GM23338 (cell line): ENCODE results near the gene DIP2C. TPM values are rescaled to one million over a fixed set of nuclear protein-coding genes. Genes with fewer than 3 reads are reported as not detected.

ENCODE experiments used
- ATAC-seq: fragments of 200-7000 bp; cut with Tn5 transposase; 3 replicates; pipeline ENCODE4 v1.9.1; 2020
- DNase-seq: peaks from one replicate; pipeline ENCODE4 v3.0.0-alpha.2; 2015; ENCODE audit warnings: low spot score
- H2AFZ ChIP-seq: fragments of 200-600 bp; sonication (generic); 2 replicates; pipeline ENCODE4 v1.8.0; 2016; ENCODE audit warnings: antibody characterized with exemption, mild to moderate bottlenecking, moderate library complexity
- H3F3A ChIP-seq: fragments of 200-600 bp; sonication (generic); replicated peaks from 2 replicates; pipeline ENCODE4 v1.8.0; 2017; ENCODE audit warnings: antibody characterized with exemption, mixed run types, low read depth
- H3K27ac ChIP-seq: fragments of 200-600 bp; sonication (generic); 2 replicates; pipeline ENCODE4 v1.6.1; 2016; ENCODE audit warnings: low read depth
- H3K27me3 ChIP-seq: fragments of 200-600 bp; sonication (generic); 2 replicates; pipeline ENCODE4 v1.8.0; 2016; ENCODE audit warnings: mild to moderate bottlenecking, mixed run types, moderate library complexity; ENCODE audit not compliant: insufficient read depth
- H3K36me3 ChIP-seq: fragments of 200-600 bp; sonication (generic); 2 replicates; pipeline ENCODE4 v1.8.0; 2016; ENCODE audit warnings: mild to moderate bottlenecking; ENCODE audit not compliant: insufficient read depth
- H3K4me1 ChIP-seq: fragments of 200-600 bp; sonication (generic); 2 replicates; pipeline ENCODE4 v1.8.0; 2016; ENCODE audit warnings: mild to moderate bottlenecking, moderate library complexity; ENCODE audit not compliant: insufficient read depth
- H3K4me2 ChIP-seq: fragments of 200-600 bp; sonication (generic); 2 replicates; pipeline ENCODE4 v1.7.1; 2017; ENCODE audit warnings: mixed run types
- H3K4me3 ChIP-seq: fragments of 200-600 bp; sonication (generic); 2 replicates; pipeline ENCODE4 v1.6.1; 2016; ENCODE audit warnings: mixed run types
- H3K79me2 ChIP-seq: fragments of 200-600 bp; sonication (generic); replicated peaks from 2 replicates; pipeline ENCODE4 v1.8.0; 2017; ENCODE audit warnings: mild to moderate bottlenecking; ENCODE audit not compliant: insufficient read depth
- H3K9me2 ChIP-seq: fragments of 200-600 bp; sonication (generic); 2 replicates; pipeline ENCODE4 v1.8.0; 2017; ENCODE audit not compliant: insufficient read depth
- H4K20me1 ChIP-seq: fragments of 200-600 bp; sonication (generic); replicated peaks from 2 replicates; pipeline ENCODE4 v1.8.0; 2017; ENCODE audit warnings: mild to moderate bottlenecking; ENCODE audit not compliant: insufficient read depth
- H3K27ac Mint-ChIP-seq: 2 replicates; pipeline ENCODE4 v1.8.0; 2020; ENCODE audit warnings: inconsistent platforms, mild to moderate bottlenecking, moderate library complexity, mixed read lengths
- H3K27me3 Mint-ChIP-seq: 3 replicates; pipeline ENCODE4 v1.8.0; 2022; ENCODE audit warnings: low read depth, mild to moderate bottlenecking, moderate library complexity, mixed read lengths, inconsistent platforms; ENCODE audit not compliant: insufficient read depth, poor library complexity
- H3K36me3 Mint-ChIP-seq: 3 replicates; pipeline ENCODE4 v1.8.0; 2021; ENCODE audit warnings: low read depth, mild to moderate bottlenecking, inconsistent platforms, moderate library complexity, mixed read lengths
- H3K4me1 Mint-ChIP-seq: 3 replicates; pipeline ENCODE4 v1.8.0; 2020; ENCODE audit warnings: mild to moderate bottlenecking, inconsistent platforms, mixed read lengths
- H3K4me3 Mint-ChIP-seq: 3 replicates; pipeline ENCODE4 v1.8.0; 2021; ENCODE audit warnings: moderate library complexity, mild to moderate bottlenecking, inconsistent platforms, mixed read lengths
- H3K9me3 Mint-ChIP-seq: 3 replicates; pipeline ENCODE4 v1.8.0; 2020; ENCODE audit warnings: moderate library complexity, mild to moderate bottlenecking, inconsistent platforms, mixed read lengths
- CREB1 ChIP-seq: fragments of 250-450 bp; sonication (Bioruptor Pico); IDR thresholded peaks from 2 replicates; pipeline ENCODE4 v1.5.0; 2020; ENCODE audit warnings: low read depth, mild to moderate bottlenecking, moderate library complexity
- ETS1 ChIP-seq: IDR thresholded peaks from 2 replicates; pipeline ENCODE4 v1.6.1; 2016; ENCODE audit warnings: antibody characterized with exemption
- EZH2 ChIP-seq: fragments of 200-600 bp; sonication (generic); IDR thresholded peaks from one replicate; pipeline ENCODE4 v1.8.0; 2017; ENCODE audit warnings: antibody characterized with exemption, mild to moderate bottlenecking, low read depth; ENCODE audit not compliant: unreplicated experiment
- EZH2phosphoT487 ChIP-seq: fragments of 200-600 bp; sonication (generic); IDR thresholded peaks from one replicate; pipeline ENCODE4 v1.8.1; 2018; ENCODE audit warnings: antibody characterized with exemption; ENCODE audit not compliant: unreplicated experiment
- JUNB ChIP-seq: IDR thresholded peaks from one replicate; pipeline ENCODE4 v1.6.1; 2016; ENCODE audit warnings: antibody characterized with exemption; ENCODE audit not compliant: unreplicated experiment
- NANOG ChIP-seq: IDR thresholded peaks from 2 replicates; pipeline ENCODE4 v1.6.1; 2016; ENCODE audit warnings: antibody characterized with exemption, borderline replicate concordance
- POLR2AphosphoS5 ChIP-seq: IDR thresholded peaks from 2 replicates; pipeline ENCODE4 v1.6.1; 2016; ENCODE audit warnings: antibody characterized with exemption, low read depth
- REST ChIP-seq: IDR thresholded peaks from one replicate; pipeline ENCODE4 v1.6.1; 2018; ENCODE audit warnings: antibody characterized with exemption; ENCODE audit not compliant: unreplicated experiment
- STAT1 ChIP-seq: IDR thresholded peaks from one replicate; pipeline ENCODE4 v1.6.1; 2016; ENCODE audit warnings: antibody characterized with exemption; ENCODE audit not compliant: unreplicated experiment
- ZNF114 ChIP-seq: fragments of 250-450 bp; sonication (Bioruptor Pico); IDR thresholded peaks from 2 replicates; pipeline ENCODE4 v1.5.0; 2020; ENCODE audit warnings: mild to moderate bottlenecking, moderate library complexity
- ZNF331 ChIP-seq: fragments of 250-450 bp; sonication (Bioruptor Pico); IDR thresholded peaks from 2 replicates; pipeline ENCODE4 v1.5.0; 2020; ENCODE audit warnings: low read depth, mild to moderate bottlenecking, moderate library complexity
- ZNF462 ChIP-seq: fragments of 250-450 bp; sonication (Bioruptor Pico); IDR thresholded peaks from 2 replicates; pipeline ENCODE4 v1.5.0; 2020; ENCODE audit warnings: mild to moderate bottlenecking, moderate library complexity
- polyA plus RNA-seq: library from polyadenylated mRNA; unstranded; fragments of >200 nt; fragmentation: Nextera tagmentation; extraction: Ambion mirVana; gene quantifications from 2 replicates; pipeline ENCODE4 v1.2.1, GENCODE V29; 2016
- total RNA-seq: library from RNA; depleted of rRNA; stranded (reverse); fragments of >200 nt; shearing (Covaris generic); gene quantifications from 2 replicates; pipeline ENCODE4 v1.2.3, GENCODE V29; 2014

Gene DIP2C
- total and polyA plus RNA-seq, 2 experiments from 2014 or later, result 5.1 to 7.7 TPM

- Histone ChIP-seq H2AFZ (no peak overlapping the region), H3K36me3 (no peaks in the 10 kb centered on the region), H4K20me1 (0 out of 2 replicates have a peak, but pooled peaks cover 2% of the 10 kb centered on the region), H3K9me2 (no peaks in the 10 kb centered on the region), H3K27me3 (no peaks in the 10 kb centered on the region), H3K4me2 (no peak overlapping the region), H3F3A (0 out of 2 replicates have a peak, but pooled peaks cover 3% of the 10 kb centered on the region), H3K27ac (no peak overlapping the region), H3K79me2 (peaks cover 4% of the 10 kb centered on the region; the same call in 1 of the 2 replicates), H3K4me3 (no peak overlapping the region), H3K4me1 (peaks cover 11% of the 10 kb centered on the region)
- ATAC-seq (no peak), DNase-seq (no peak)
- H3K27me3 Mint-ChIP-seq, result peaks cover 15% of the 10 kb centered on the region
- no peaks in the 10 kb centered on the region for H3K36me3 Mint-ChIP-seq
- H3K4me1 Mint-ChIP-seq, result peaks cover 31% of the 10 kb centered on the region
- no peak overlapping the region; the same call in 1 of the 2 replicates for H3K27ac Mint-ChIP-seq
- H3K4me3 Mint-ChIP-seq, result no peak overlapping the region
- no peak for TF ChIP-seq EZH2phosphoT487
- TF ChIP-seq ETS1, result no peak
- TF ChIP-seq ZNF331 (CRISPR knock-in tag), result no peak
- TF ChIP-seq STAT1, result no peak
- TF ChIP-seq ZNF114, result no peak
- TF ChIP-seq ZNF462 (CRISPR knock-in tag), result no peak
- TF ChIP-seq NANOG, result no peak
- TF ChIP-seq POLR2AphosphoS5, result no peak
- TF ChIP-seq EZH2, result no peak
- TF ChIP-seq JUNB, result no peak
- no peak for TF ChIP-seq CREB1 (CRISPR knock-in tag)
- no peak for TF ChIP-seq REST
- no peaks in the 10 kb centered on the region for H3K9me3 Mint-ChIP-seq
Measured at GRCh38 chr10:550665-551372, 138.6 kb downstream of the DIP2C start.
